IMR-90 (cell line): ENCODE data around the gene CDK17. TPM values are rescaled to one million over a fixed set of nuclear protein-coding genes. Genes with fewer than 3 reads are reported as not detected.

Source experiments
- ATAC-seq: fragments of 200-7000 bp; cut with Tn5 transposase; 2 replicates; pipeline ENCODE4 v1.9.1; 2020; ENCODE audit warnings: low read depth, mild to moderate bottlenecking, moderate library complexity
- BruUV-seq: library from RNA; stranded (reverse); fragments of 400-500 nt; replicated peaks from 2 replicates; lab custom pipeline; 2021; lab: Mats Ljungman, UMichigan
- CTCF ChIA-PET: fragments of 300-600 bp; formaldehyde crosslinking; extraction: SDS; loops from one replicate; lab custom pipeline; 2021; ENCODE audit warnings: antibody characterized with exemption; lab: Yijun Ruan, JAX
- POLR2A ChIA-PET: fragments of 300-600 bp; sonication (Branson Sonifier 250); formaldehyde crosslinking; loops from one replicate; lab custom pipeline; 2022; ENCODE audit warnings: antibody characterized with exemption; ENCODE audit not compliant: unreplicated experiment; lab: Charles Lee
- DNase-seq: peaks from one replicate; pipeline ENCODE4 v3.0.0; 2013
- H2AFZ ChIP-seq: replicated peaks from 2 replicates; pipeline ENCODE3; 2013; ENCODE audit warnings: low read length, mild to moderate bottlenecking; ENCODE audit not compliant: poor library complexity
- H2AK5ac ChIP-seq: 2 replicates; pipeline ENCODE4 v1.6.1; 2013; ENCODE audit warnings: low read depth, low read length, inconsistent platforms
- H2AK9ac ChIP-seq: replicated peaks from 2 replicates; pipeline ENCODE3; 2013; ENCODE audit warnings: mild to moderate bottlenecking, low read depth, low read length, moderate library complexity; ENCODE audit not compliant: poor library complexity
- H2BK120ac ChIP-seq: 2 replicates; pipeline ENCODE4 v1.6.1; 2013; ENCODE audit warnings: low read depth, low read length, inconsistent platforms
- H2BK15ac ChIP-seq: 3 replicates; pipeline ENCODE4 v1.6.1; 2013; ENCODE audit warnings: low read depth, low read length, inconsistent platforms
- H2BK20ac ChIP-seq: 2 replicates; pipeline ENCODE4 v1.6.1; 2013; ENCODE audit warnings: low read depth, mild to moderate bottlenecking, inconsistent platforms, low read length, moderate library complexity
- H2BK5ac ChIP-seq: 2 replicates; pipeline ENCODE4 v1.6.1; 2013; ENCODE audit warnings: mild to moderate bottlenecking, low read depth, low read length, inconsistent platforms; ENCODE audit not compliant: poor library complexity, severe bottlenecking
- H3K14ac ChIP-seq: replicated peaks from 2 replicates; pipeline ENCODE4 v1.6.1; 2013; ENCODE audit warnings: low read depth, low read length, inconsistent platforms
- H3K18ac ChIP-seq: 2 replicates; pipeline ENCODE4 v1.6.1; 2013; ENCODE audit warnings: low read depth, low read length, control low read depth
- H3K23ac ChIP-seq: 2 replicates; pipeline ENCODE4 v1.6.1; 2013; ENCODE audit warnings: low read depth, low read length, inconsistent platforms
- H3K27ac ChIP-seq: 2 replicates; pipeline ENCODE4 v1.5.1; 2013; ENCODE audit warnings: mild to moderate bottlenecking, control low read depth, low read length; ENCODE audit not compliant: insufficient read depth
- H3K27me3 ChIP-seq: 2 replicates; pipeline ENCODE4 v1.6.1; 2013; ENCODE audit warnings: low read length; ENCODE audit not compliant: control insufficient read depth, insufficient read depth
- H3K36me3 ChIP-seq: 2 replicates; pipeline ENCODE4 v1.6.1; 2013; ENCODE audit warnings: low read length, mixed read lengths; ENCODE audit not compliant: control insufficient read depth, insufficient read depth
- H3K4ac ChIP-seq: 2 replicates; pipeline ENCODE4 v1.6.1; 2013; ENCODE audit warnings: low read depth, low read length, inconsistent platforms
- H3K4me1 ChIP-seq: 2 replicates; pipeline ENCODE4 v1.6.1; 2013; ENCODE audit warnings: low read length, mixed read lengths; ENCODE audit not compliant: control insufficient read depth, insufficient read depth
- H3K4me2 ChIP-seq: 2 replicates; pipeline ENCODE4 v1.6.1; 2013; ENCODE audit warnings: low read depth, mild to moderate bottlenecking, control low read depth, low read length, moderate library complexity
- H3K4me3 ChIP-seq: 2 replicates; pipeline ENCODE4 v1.5.1; 2013; ENCODE audit warnings: low read depth, mild to moderate bottlenecking, control low read depth, low read length, moderate library complexity; ENCODE audit not compliant: insufficient read depth
- H3K56ac ChIP-seq: 2 replicates; pipeline ENCODE4 v1.6.1; 2013; ENCODE audit warnings: low read length, inconsistent platforms; ENCODE audit not compliant: insufficient read depth; ENCODE audit errors: extremely low read depth
- H3K79me1 ChIP-seq, 2 experiments: 2 replicates each; pipeline ENCODE4 v1.6.1; 2013; ENCODE audit warnings: low read length in 2 of 2, inconsistent platforms in 1 of 2, low read depth in 1 of 2
- H3K9ac ChIP-seq: 2 replicates; pipeline ENCODE4 v1.6.1; 2013; ENCODE audit warnings: low read depth, low read length, control low read depth
- H3K9me1 ChIP-seq: 2 replicates; pipeline ENCODE4 v1.6.1; 2013; ENCODE audit warnings: low read length, inconsistent platforms; ENCODE audit not compliant: insufficient read depth
- H3K9me3 ChIP-seq: 2 replicates; pipeline ENCODE4 v1.6.1; 2013; ENCODE audit warnings: low read length; ENCODE audit not compliant: control insufficient read depth, insufficient read depth
- H4K20me1 ChIP-seq: 2 replicates; pipeline ENCODE4 v1.6.1; 2013; ENCODE audit warnings: low read length, inconsistent platforms; ENCODE audit not compliant: insufficient read depth
- H4K5ac ChIP-seq: 2 replicates; pipeline ENCODE4 v1.6.1; 2013; ENCODE audit warnings: mild to moderate bottlenecking, low read depth, low read length, control low read depth
- H4K8ac ChIP-seq, 2 experiments: 2 replicates each; pipeline ENCODE4 v1.6.1; 2013; ENCODE audit warnings: low read depth in 2 of 2, low read length in 2 of 2, control low read depth in 1 of 2, inconsistent platforms in 1 of 2
- H4K91ac ChIP-seq: 2 replicates; pipeline ENCODE4 v1.6.1; 2013; ENCODE audit warnings: low read depth, low read length, inconsistent platforms; ENCODE audit not compliant: insufficient read depth
- BHLHE40 ChIP-seq: fragments of 150-350 bp; IDR thresholded peaks from 2 replicates; pipeline ENCODE4 v1.6.1; 2016; ENCODE audit warnings: mild to moderate bottlenecking, low read depth, low read length
- CEBPB ChIP-seq: IDR thresholded peaks from 2 replicates; pipeline ENCODE4 v1.6.1; 2012; ENCODE audit warnings: low read depth, low read length, improper control_type of control experiment
- CHD1 ChIP-seq: IDR thresholded peaks from 2 replicates; pipeline ENCODE4 v1.6.1; 2012; ENCODE audit warnings: low read depth, low read length, improper control_type of control experiment
- CTCF ChIP-seq: conservative IDR thresholded peaks from 2 replicates; pipeline ENCODE4 v1.5.1; 2012; ENCODE audit warnings: mild to moderate bottlenecking, low read depth, low read length, improper control_type of control experiment
- ELK1 ChIP-seq: fragments of 150-350 bp; IDR thresholded peaks from 2 replicates; pipeline ENCODE4 v1.6.1; 2016; ENCODE audit warnings: low read depth, mild to moderate bottlenecking, low read length, moderate library complexity, borderline replicate concordance
- FOS ChIP-seq: fragments of 150-350 bp; IDR thresholded peaks from 2 replicates; pipeline ENCODE4 v1.6.1; 2016; ENCODE audit warnings: low read depth, low read length
- MAFK ChIP-seq: IDR thresholded peaks from 2 replicates; pipeline ENCODE4 v1.6.1; 2012; ENCODE audit warnings: low read depth, low read length, improper control_type of control experiment
- MAZ ChIP-seq: IDR thresholded peaks from 2 replicates; pipeline ENCODE4 v1.6.1; 2012; ENCODE audit warnings: low read depth, mild to moderate bottlenecking, low read length, improper control_type of control experiment, moderate library complexity, borderline replicate concordance
- MXI1 ChIP-seq: IDR thresholded peaks from 2 replicates; pipeline ENCODE4 v1.6.1; 2012; ENCODE audit warnings: low read depth, mild to moderate bottlenecking, low read length, moderate library complexity, borderline replicate concordance
- NFE2L2 ChIP-seq: fragments of 150-350 bp; IDR thresholded peaks from 2 replicates; pipeline ENCODE4 v1.6.1; 2016; ENCODE audit warnings: low read depth, mild to moderate bottlenecking, low read length
- POLR2A ChIP-seq: IDR thresholded peaks from 2 replicates; pipeline ENCODE4 v1.6.1; 2012; ENCODE audit warnings: mild to moderate bottlenecking, low read depth, low read length
- RCOR1 ChIP-seq: IDR thresholded peaks from 2 replicates; pipeline ENCODE4 v1.6.1; 2012; ENCODE audit warnings: mild to moderate bottlenecking, low read length, improper control_type of control experiment; ENCODE audit not compliant: insufficient replicate concordance
- RFX5 ChIP-seq: IDR thresholded peaks from 2 replicates; pipeline ENCODE4 v1.8.0; 2012; ENCODE audit warnings: low read depth, mild to moderate bottlenecking, low read length, moderate library complexity
- SMC3 ChIP-seq: fragments of 150-350 bp; IDR thresholded peaks from 2 replicates; pipeline ENCODE4 v1.6.1; 2016; ENCODE audit warnings: low read depth, mild to moderate bottlenecking, antibody characterized with exemption, low read length, moderate library complexity
- USF2 ChIP-seq: fragments of 150-350 bp; IDR thresholded peaks from 2 replicates; pipeline ENCODE4 v1.6.1; 2017; ENCODE audit warnings: mild to moderate bottlenecking, antibody characterized with exemption, low read length, low read depth
- WGBS, 2 experiments: methylation state at CpG; one replicate each; pipeline versions ENCODE4 v1.1.5 to v1.1.7; 2013; ENCODE audit warnings: missing lambda C conversion rate in 2 of 2; ENCODE audit not compliant: insufficient read length in 1 of 2; ENCODE audit errors: extremely low coverage in 2 of 2; 5-methylcytosine and 5-hydroxymethylcytosine counted together
- dilution Hi-C: fragments of 300-500 bp; cut with HindIII; formaldehyde crosslinking; loops from one replicate; pipeline ENCODE4 v1.14.3; 2018; ENCODE audit warnings: low sequenced_read_pairs; ENCODE audit not compliant: unreplicated experiment
- in situ Hi-C: fragments of 300-500 bp; cut with MboI; formaldehyde crosslinking; loops from 3 replicates; pipeline ENCODE4 v1.14.3; 2019; ENCODE audit warnings: low sequenced_read_pairs, inconsistent platforms, mixed read lengths
- intact Hi-C: fragments of 100-400 bp; cut with micrococcal nuclease; formaldehyde crosslinking; loops from 2 replicates; pipeline ENCODE4 v1.10.0; 2022
- polyA plus RNA-seq, 3 experiments: library from polyadenylated mRNA; depleted of rRNA; stranded (reverse); fragments of >200 nt; gene quantifications; 2 replicates each; pipeline ENCODE4 v1.2.3, GENCODE V29; 2012; ENCODE audit warnings: low replicate concordance in 1 of 3
- total RNA-seq: library from RNA; depleted of rRNA; stranded (reverse); fragments of >200 nt; gene quantifications from 2 replicates; pipeline ENCODE4 v1.2.3, GENCODE V29; 2012

Gene CDK17
- total and polyA plus RNA-seq, 2 of the 4 experiments (the other 2 are of a cell fraction): 14.5 to 50.2 TPM

DNA sequence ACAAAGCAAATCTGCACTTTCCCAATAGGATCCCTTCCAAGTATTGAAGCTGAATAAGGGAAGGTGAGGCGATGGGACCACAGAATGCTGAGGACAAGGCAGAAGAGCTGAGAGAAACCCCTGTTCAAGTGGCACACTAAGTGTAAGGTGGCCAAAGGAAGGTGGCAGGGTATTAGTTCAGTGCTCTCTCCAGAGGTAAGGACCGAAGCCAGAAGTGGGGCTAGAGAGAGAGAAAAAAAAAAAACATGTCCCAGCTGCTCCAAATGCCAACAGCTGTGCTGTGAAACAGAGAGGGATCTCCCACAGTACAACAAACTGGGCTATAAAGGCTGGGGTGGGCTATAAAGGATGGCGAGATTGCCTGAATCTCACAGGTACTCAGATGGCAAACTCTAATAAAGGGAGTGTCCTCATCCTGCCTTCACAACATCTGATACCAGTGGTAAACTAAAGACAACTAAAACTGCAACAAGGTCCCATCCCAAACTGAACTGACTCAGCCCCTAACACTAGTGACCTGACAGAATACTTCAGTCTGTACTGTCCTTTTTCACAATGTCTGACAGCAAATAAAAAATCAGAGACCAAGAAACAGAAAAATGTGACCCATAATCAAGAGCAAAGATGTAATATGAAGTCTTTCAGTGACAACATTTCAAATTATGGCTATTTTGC, 47.9 kb downstream of the CDK17 start:
- no peak overlapping the region for H3K56ac ChIP-seq
- H3K9me1 ChIP-seq: peaks cover 10% of the 10 kb centered on the region
- H4K91ac ChIP-seq: no peak overlapping the region
- H3K18ac ChIP-seq: no peak overlapping the region; the same call in 1 of the 2 replicates
- no peak overlapping the region for H2AK5ac ChIP-seq
- H3K4ac ChIP-seq: 0 out of 2 replicates have a peak overlapping the region, but pooled peaks have one; percentile 25
- peaks cover 78% of the 10 kb centered on the region for H4K20me1 ChIP-seq
- H3K27me3 ChIP-seq: no peaks in the 10 kb centered on the region
- no peak for ATAC-seq
- in situ Hi-C loops: no loop called here
- no peak overlapping the region for H3K9ac ChIP-seq
- H2AFZ ChIP-seq: no peak overlapping the region
- H3K27ac ChIP-seq: no peak overlapping the region
- no peak overlapping the region for H3K4me3 ChIP-seq
- POLR2A ChIA-PET: no interaction called here
- no peak for DNase-seq
- peak overlapping the region in 1 of 2 experiments; percentile 56; a peak in 2 of 4 replicates for H4K8ac ChIP-seq
- H2AK9ac ChIP-seq: no peak overlapping the region
- BruUV-seq: no TSS peak
- H2BK15ac ChIP-seq: no peak overlapping the region
- dilution Hi-C loops: no loop called here
- H3K79me1 ChIP-seq: peaks cover 14 to 55% of the 10 kb centered on the region in 2 experiments; a peak in 2 of 4 replicates
- peak overlapping the region; percentile 3 for H3K23ac ChIP-seq
- H2BK20ac ChIP-seq: no peak overlapping the region
- CTCF ChIA-PET: interaction anchor here (0.6 kb wide), 1 partner anchor 154 kb away, joined by 6 read pairs; no protein-coding TSS in a partner anchor
- no peaks in the 10 kb centered on the region for H3K36me3 ChIP-seq
- no peak overlapping the region for H2BK120ac ChIP-seq
- WGBS, 2 experiments: no CpG with 5 or more reads among the region's 3 CpGs
- H3K4me2 ChIP-seq: peak overlapping the region; percentile 39; the same call in 1 of the 2 replicates
- H2BK5ac ChIP-seq: no peak overlapping the region
- intact Hi-C loops: no loop called here
- H3K4me1 ChIP-seq: peaks cover 13% of the 10 kb centered on the region
- H3K9me3 ChIP-seq: no peaks in the 10 kb centered on the region
- H4K5ac ChIP-seq: no peak overlapping the region
- peak overlapping the region; percentile 46 for H3K14ac ChIP-seq
- TF ChIP-seq MAZ: no peak
- TF ChIP-seq RCOR1: no peak
- TF ChIP-seq CEBPB: no peak
- no peak for TF ChIP-seq SMC3
- no peak for TF ChIP-seq FOS
- no peak for TF ChIP-seq RFX5
- no peak for TF ChIP-seq CTCF
- no peak for TF ChIP-seq MAFK
- TF ChIP-seq ELK1: no peak
- no peak for TF ChIP-seq NFE2L2
- TF ChIP-seq USF2: no peak
- TF ChIP-seq MXI1: no peak
- no peak for TF ChIP-seq POLR2A
- TF ChIP-seq BHLHE40: no peak
- TF ChIP-seq CHD1: no peak
